Measurements from ENCODE around the gene MIEF1. TPM values are rescaled to one million over a fixed set of nuclear protein-coding genes. Genes with fewer than 3 reads are reported as not detected.

Gene MIEF1
- total and polyA plus RNA-seq, 2 donors (not counting 1 experiment from before 2014, with no cell fraction given) = 9.8 to 37.2 TPM

GRCh38 chr22:39475337-39475736 lies 26.8 kb upstream of the MIEF1 start:
- H3K4me2 ChIP-seq (replicated peaks; ENCODE audit: low read depth, low read length, poor library complexity, severe bottlenecking) = no peak overlapping the region
- WGBS (ENCODE audit: insufficient coverage) = 95% methylated on average over 9 of the region's 9 CpGs
- no peak overlapping the region for H3K4me3 Mint-ChIP-seq
- H2AFZ ChIP-seq (ENCODE audit: insufficient read depth, low read depth, low read length, poor library complexity, severe bottlenecking) = no peak overlapping the region
- no peak overlapping the region for H3K27ac Mint-ChIP-seq
- no peaks in the 10 kb centered on the region for H3K9me3 Mint-ChIP-seq (ENCODE audit: insufficient read depth)
- H4K20me1 ChIP-seq (ENCODE audit: control insufficient read depth, insufficient read depth, low read length, poor library complexity, severe bottlenecking) = peaks cover 10% of the 10 kb centered on the region
- ATAC-seq (ENCODE audit: low read depth) (no peak), DNase-seq (no peak)
- H3K27ac ChIP-seq (ENCODE audit: low read length in 2 of 2) = no peak overlapping the region
- peaks cover 31% of the 10 kb centered on the region for H3K4me1 Mint-ChIP-seq
- H3K27me3 Mint-ChIP-seq = no peaks in the 10 kb centered on the region
- H3K9ac ChIP-seq (ENCODE audit: low read length) = no peak overlapping the region
- no peaks in the 10 kb centered on the region for H3K36me3 ChIP-seq (replicated peaks in 1 of 2; ENCODE audit: control extremely low read depth in 1 of 2, control insufficient read depth in 1 of 2, extremely low read depth in 1 of 2, insufficient read depth in 2 of 2, low read length in 1 of 2)
- intact Hi-C loops (cut with micrococcal nuclease) = no loop called here
- H3K4me1 ChIP-seq (ENCODE audit: control insufficient read depth in 2 of 2, insufficient read depth in 2 of 2, low read length in 2 of 2) = peaks cover 26 to 32% of the 10 kb centered on the region in 2 donors
- no peak overlapping the region for H3K4me3 ChIP-seq (ENCODE audit: control extremely low read depth in 1 of 5, extremely low read depth in 1 of 5, insufficient read depth in 1 of 5, low read depth in 2 of 5, low read length in 4 of 5)
- CTCF ChIA-PET = interaction anchor here (0.6 to 1.9 kb wide), 5 partner anchors 18 to 293 kb away, joined by 3 to 5 read pairs (median 4); no protein-coding TSS in a partner anchor
- no peak for TF ChIP-seq CTCF (IDR thresholded peaks at IDR 0.05)
- no peak for TF ChIP-seq EZH2 (IDR thresholded peaks at IDR 0.05; ENCODE audit: borderline replicate concordance, insufficient read depth, low read depth, low read length, poor library complexity, severe bottlenecking)
- peaks cover 39% of the 10 kb centered on the region for H3K79me2 ChIP-seq (ENCODE audit: control insufficient read depth, insufficient read depth, low read length)
- H3K27me3 ChIP-seq (replicated peaks in 1 of 4; ENCODE audit: control extremely low read depth in 1 of 4, control insufficient read depth in 3 of 4, insufficient read depth in 4 of 4, low read length in 3 of 4) = no peaks in the 10 kb centered on the region
- no peaks in the 10 kb centered on the region for H3K9me3 ChIP-seq (ENCODE audit: control extremely low read depth in 1 of 3, control insufficient read depth in 2 of 3, insufficient read depth in 1 of 3, low read length in 2 of 3)
- POLR2A ChIA-PET = interaction anchor here (0.7 kb wide), 1 partner anchor 45 kb away, joined by 3 read pairs; no protein-coding TSS in a partner anchor

GRCh38 chr22:39475902-39476301 lies 26.2 kb upstream of the MIEF1 start:
- TF ChIP-seq EZH2 (IDR thresholded peaks at IDR 0.05; ENCODE audit: borderline replicate concordance, insufficient read depth, low read depth, low read length, poor library complexity, severe bottlenecking) (no peak), CTCF (IDR thresholded peaks at IDR 0.05) (no peak)
- H3K4me3 Mint-ChIP-seq = no peak overlapping the region
- 100% methylated on average over 2 of the region's 3 CpGs for WGBS (ENCODE audit: insufficient coverage)
- no peaks in the 10 kb centered on the region for H3K9me3 Mint-ChIP-seq (ENCODE audit: insufficient read depth)
- no peak overlapping the region for H3K27ac ChIP-seq (ENCODE audit: low read length in 2 of 2)
- no peak overlapping the region for H3K9ac ChIP-seq (ENCODE audit: low read length)
- peaks cover 42% of the 10 kb centered on the region for H3K79me2 ChIP-seq (ENCODE audit: control insufficient read depth, insufficient read depth, low read length)
- H3K4me1 ChIP-seq (ENCODE audit: control insufficient read depth in 2 of 2, insufficient read depth in 2 of 2, low read length in 2 of 2) = peaks cover 26% of the 10 kb centered on the region in 2 donors
- peak overlapping the region; percentile 10 for H3K27ac Mint-ChIP-seq
- no peak overlapping the region for H2AFZ ChIP-seq (ENCODE audit: insufficient read depth, low read depth, low read length, poor library complexity, severe bottlenecking)
- ATAC-seq (ENCODE audit: low read depth) = no peak
- no peaks in the 10 kb centered on the region for H3K9me3 ChIP-seq (ENCODE audit: control extremely low read depth in 1 of 3, control insufficient read depth in 2 of 3, insufficient read depth in 1 of 3, low read length in 2 of 3)
- no peak for DNase-seq
- peaks cover 26% of the 10 kb centered on the region for H3K4me1 Mint-ChIP-seq
- CTCF ChIA-PET = interaction anchor here (0.6 to 1.9 kb wide), 5 partner anchors 18 to 293 kb away, joined by 3 to 5 read pairs (median 4); no protein-coding TSS in a partner anchor
- POLR2A ChIA-PET = interaction anchor here (0.7 kb wide), 1 partner anchor 44 kb away, joined by 3 read pairs; no protein-coding TSS in a partner anchor
- no peak overlapping the region for H3K4me3 ChIP-seq (ENCODE audit: control extremely low read depth in 1 of 5, extremely low read depth in 1 of 5, insufficient read depth in 1 of 5, low read depth in 2 of 5, low read length in 4 of 5)
- H3K27me3 ChIP-seq (replicated peaks in 1 of 4; ENCODE audit: control extremely low read depth in 1 of 4, control insufficient read depth in 3 of 4, insufficient read depth in 4 of 4, low read length in 3 of 4) = no peaks in the 10 kb centered on the region
- peaks cover 10% of the 10 kb centered on the region for H4K20me1 ChIP-seq (ENCODE audit: control insufficient read depth, insufficient read depth, low read length, poor library complexity, severe bottlenecking)
- no peaks in the 10 kb centered on the region for H3K36me3 ChIP-seq (replicated peaks in 1 of 2; ENCODE audit: control extremely low read depth in 1 of 2, control insufficient read depth in 1 of 2, extremely low read depth in 1 of 2, insufficient read depth in 2 of 2, low read length in 1 of 2)
- H3K27me3 Mint-ChIP-seq = no peaks in the 10 kb centered on the region
- intact Hi-C loops (cut with micrococcal nuclease) = no loop called here
- no peak overlapping the region for H3K4me2 ChIP-seq (replicated peaks; ENCODE audit: low read depth, low read length, poor library complexity, severe bottlenecking)

Measured in B cell (primary cell).